Neuron (in vitro differentiated cells): Measurements from ENCODE around the gene CAMTA1.

Experiments used
- H2AFZ ChIP-seq: one replicate; pipeline ENCODE4 v1.6.1; 2013; ENCODE audit warnings: low read depth, mild to moderate bottlenecking, inconsistent platforms, low read length, moderate library complexity
- H3K27me3 ChIP-seq: one replicate; pipeline ENCODE4 v1.6.1; 2013; ENCODE audit warnings: low read length; ENCODE audit not compliant: insufficient read depth
- H3K36me3 ChIP-seq: one replicate; pipeline ENCODE4 v1.6.1; 2013; ENCODE audit warnings: low read length; ENCODE audit not compliant: insufficient read depth
- H3K4me1 ChIP-seq: one replicate; pipeline ENCODE4 v1.6.1; 2013; ENCODE audit warnings: low read length; ENCODE audit not compliant: insufficient read depth
- H3K4me3 ChIP-seq: 2 replicates; pipeline ENCODE4 v1.5.1; 2013; ENCODE audit warnings: mild to moderate bottlenecking, low read length, moderate library complexity
- H3K9me3 ChIP-seq: one replicate; pipeline ENCODE4 v1.6.1; 2013; ENCODE audit warnings: low read length

The CAMTA1 gene

GRCh38 chr1:7579016-7579415 lies 793.8 kb downstream of the CAMTA1 start:
- H3K27me3 ChIP-seq = no peaks in the 10 kb centered on the region
- no peaks in the 10 kb centered on the region for H3K9me3 ChIP-seq
- no peak overlapping the region for H3K4me3 ChIP-seq
- H3K4me1 ChIP-seq = no peaks in the 10 kb centered on the region
- no peaks in the 10 kb centered on the region for H3K36me3 ChIP-seq
- no peak overlapping the region for H2AFZ ChIP-seq

DNA sequence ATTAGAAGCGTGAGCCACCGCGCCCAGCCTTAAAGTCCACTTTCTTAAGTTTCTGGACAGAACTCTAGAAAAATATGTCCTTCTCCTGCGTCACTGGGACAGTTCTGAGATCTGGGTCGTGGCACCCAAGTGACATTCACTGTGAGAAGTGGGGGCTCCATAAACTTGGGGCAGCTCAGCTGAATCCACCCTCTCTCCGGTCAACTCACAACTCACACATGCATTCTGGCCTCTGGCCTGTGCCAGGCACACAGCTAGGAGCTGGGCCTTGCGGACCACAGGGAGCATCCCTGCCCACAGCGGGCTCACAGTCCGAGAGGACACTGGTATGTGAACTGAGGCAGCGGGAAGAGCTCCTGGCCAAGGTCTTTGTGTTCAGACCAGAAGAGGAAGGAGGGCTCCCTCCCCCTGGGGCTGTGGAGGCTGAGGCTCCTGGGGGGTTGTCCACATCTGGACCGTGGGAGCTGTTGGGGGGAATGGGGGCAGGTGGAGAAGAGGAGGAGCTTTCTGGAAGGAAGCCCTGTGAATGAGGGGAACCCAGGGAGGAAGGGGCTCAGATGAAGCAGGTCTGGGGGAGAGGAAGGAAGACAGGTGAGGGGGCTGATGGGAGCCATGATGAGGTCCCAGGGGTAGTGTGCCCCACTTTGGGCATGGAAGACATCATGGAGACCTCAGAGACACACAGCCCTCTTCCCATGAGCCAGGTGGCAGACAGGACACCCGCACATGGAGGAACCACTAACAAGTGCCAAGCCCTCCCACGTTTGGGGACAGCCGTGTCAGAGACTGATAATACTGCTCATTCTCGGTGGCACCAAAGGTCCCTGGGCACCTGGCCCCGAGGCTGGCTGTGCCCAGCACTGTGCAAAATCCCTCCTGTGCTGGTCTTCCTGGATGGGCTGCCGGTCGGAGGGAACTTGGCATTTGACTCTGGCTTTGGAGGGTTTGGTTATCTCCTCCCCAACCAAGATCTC lies 794.9 kb downstream of the CAMTA1 start:
- no peaks in the 10 kb centered on the region for H3K4me1 ChIP-seq
- no peaks in the 10 kb centered on the region for H3K9me3 ChIP-seq
- H3K4me3 ChIP-seq = no peak overlapping the region
- no peak overlapping the region for H2AFZ ChIP-seq
- no peaks in the 10 kb centered on the region for H3K27me3 ChIP-seq
- H3K36me3 ChIP-seq = no peaks in the 10 kb centered on the region

- Histone ChIP-seq H3K27me3 (peaks cover 3% of the 10 kb centered on the region), H3K4me3 (no peak overlapping the region), H2AFZ (no peak overlapping the region), H3K9me3 (no peaks in the 10 kb centered on the region), H3K36me3 (no peaks in the 10 kb centered on the region), H3K4me1 (no peaks in the 10 kb centered on the region)
Measured at GRCh38 chr1:7580923-7581753, 795.9 kb downstream of the CAMTA1 start.

GRCh38 chr1:7581754-7582459 lies 796.7 kb downstream of the CAMTA1 start:
- Histone ChIP-seq H2AFZ (no peak overlapping the region), H3K36me3 (no peaks in the 10 kb centered on the region), H3K4me1 (no peaks in the 10 kb centered on the region), H3K9me3 (no peaks in the 10 kb centered on the region), H3K27me3 (peaks cover 9% of the 10 kb centered on the region), H3K4me3 (no peak overlapping the region)

DNA sequence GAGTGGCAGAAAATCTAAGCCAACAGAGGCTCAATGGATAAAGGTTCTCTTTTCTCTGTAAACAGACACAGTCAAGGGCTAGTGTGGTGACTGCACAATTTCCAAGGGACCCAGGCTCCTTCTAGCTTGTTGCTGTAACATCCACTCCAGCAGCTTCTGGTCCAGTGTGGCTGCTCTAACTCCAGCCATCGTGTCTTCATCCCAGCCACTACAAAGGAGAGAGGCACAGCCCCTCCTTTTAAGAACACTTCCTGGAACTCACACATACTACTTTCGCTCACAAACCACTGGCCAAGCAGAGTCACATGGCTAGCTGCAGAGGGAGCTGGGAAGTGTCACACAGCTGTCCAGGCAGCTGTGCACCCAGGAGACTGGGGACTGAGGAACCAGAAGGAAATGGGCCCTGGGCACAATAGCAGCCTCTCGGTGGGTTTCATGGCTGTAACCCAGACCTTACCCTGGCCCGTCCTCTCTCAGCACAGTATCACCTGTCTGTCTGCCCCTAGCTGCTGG lies 797.3 kb downstream of the CAMTA1 start:
- peaks cover 11% of the 10 kb centered on the region for H3K27me3 ChIP-seq
- no peaks in the 10 kb centered on the region for H3K4me1 ChIP-seq
- no peak overlapping the region for H2AFZ ChIP-seq
- no peak overlapping the region for H3K4me3 ChIP-seq
- H3K9me3 ChIP-seq = no peaks in the 10 kb centered on the region
- H3K36me3 ChIP-seq = no peaks in the 10 kb centered on the region

DNA sequence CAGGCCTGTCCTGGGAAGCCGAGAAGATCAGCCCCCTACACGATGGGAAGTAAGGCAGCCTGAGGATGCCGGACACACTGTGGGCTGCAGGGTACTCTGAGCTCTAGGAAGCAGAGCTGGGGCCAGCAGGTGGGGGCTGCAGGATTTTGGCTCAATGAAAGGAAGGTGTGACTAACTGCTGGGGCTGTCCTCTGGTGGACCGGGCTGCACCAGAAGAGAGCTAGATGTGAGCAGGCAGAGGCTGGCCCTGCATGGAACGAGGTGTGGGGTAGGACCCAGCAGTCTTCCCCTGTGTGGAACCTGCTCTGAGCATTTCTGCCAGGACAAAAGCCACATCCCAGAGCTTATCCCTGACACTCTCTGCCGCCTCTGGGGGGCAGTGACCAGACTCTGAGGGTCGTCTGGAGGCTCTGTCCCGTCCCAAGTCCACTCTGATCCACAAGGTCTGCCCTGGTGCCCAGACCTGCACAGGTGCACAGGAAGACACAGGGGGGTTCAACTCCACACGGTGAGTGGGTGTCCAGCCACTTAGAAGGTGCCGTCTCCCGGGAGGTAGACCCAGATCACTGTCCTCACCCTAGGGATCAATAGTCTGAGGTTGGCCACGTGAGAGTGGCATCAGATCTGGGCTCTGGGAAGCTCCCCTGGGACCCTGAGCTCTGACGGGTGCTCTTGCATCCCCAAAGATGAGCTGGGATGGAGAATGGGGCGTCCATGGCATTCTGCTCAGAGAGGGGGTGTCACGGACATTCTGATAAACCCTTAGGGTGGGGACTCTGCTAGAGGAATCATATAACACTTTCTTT lies 798.2 kb downstream of the CAMTA1 start:
- H2AFZ ChIP-seq = no peak overlapping the region
- no peak overlapping the region for H3K4me3 ChIP-seq
- H3K4me1 ChIP-seq = no peaks in the 10 kb centered on the region
- peaks cover 20% of the 10 kb centered on the region for H3K27me3 ChIP-seq
- no peaks in the 10 kb centered on the region for H3K9me3 ChIP-seq
- no peaks in the 10 kb centered on the region for H3K36me3 ChIP-seq

GRCh38 chr1:7584157-7584556 lies 798.9 kb downstream of the CAMTA1 start:
- H3K4me3 ChIP-seq = no peak overlapping the region
- no peaks in the 10 kb centered on the region for H3K4me1 ChIP-seq
- peaks cover 27% of the 10 kb centered on the region for H3K27me3 ChIP-seq
- no peak overlapping the region for H2AFZ ChIP-seq
- no peaks in the 10 kb centered on the region for H3K9me3 ChIP-seq
- H3K36me3 ChIP-seq = no peaks in the 10 kb centered on the region

DNA sequence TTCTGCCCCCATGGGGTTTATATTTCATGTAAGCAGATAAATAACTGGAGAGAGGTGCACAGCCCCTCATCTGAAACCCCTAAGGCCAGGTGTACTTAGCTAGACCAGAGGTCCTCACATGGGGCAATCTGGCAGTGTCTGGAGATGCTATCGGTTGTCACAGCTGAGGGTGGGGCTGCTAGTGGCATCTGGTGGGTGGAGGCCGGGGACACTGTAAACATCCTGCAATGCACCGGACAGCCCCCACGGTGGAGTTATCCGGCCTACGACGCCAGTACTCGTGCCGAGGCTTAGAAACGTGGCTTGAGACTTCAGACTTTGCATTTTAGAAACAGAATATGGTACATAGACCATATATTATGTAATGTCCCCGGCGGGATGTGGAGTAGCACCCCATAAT lies 799.4 kb downstream of the CAMTA1 start:
- no peaks in the 10 kb centered on the region for H3K4me1 ChIP-seq
- peaks cover 31% of the 10 kb centered on the region for H3K27me3 ChIP-seq
- H2AFZ ChIP-seq = no peak overlapping the region
- no peak overlapping the region for H3K4me3 ChIP-seq
- no peaks in the 10 kb centered on the region for H3K36me3 ChIP-seq
- no peaks in the 10 kb centered on the region for H3K9me3 ChIP-seq

GRCh38 chr1:7585216-7585907 lies 800.1 kb downstream of the CAMTA1 start:
- Histone ChIP-seq H3K27me3 (peaks cover 38% of the 10 kb centered on the region), H3K4me1 (no peaks in the 10 kb centered on the region), H3K4me3 (no peak overlapping the region), H3K9me3 (no peaks in the 10 kb centered on the region), H2AFZ (no peak overlapping the region), H3K36me3 (no peaks in the 10 kb centered on the region)

DNA sequence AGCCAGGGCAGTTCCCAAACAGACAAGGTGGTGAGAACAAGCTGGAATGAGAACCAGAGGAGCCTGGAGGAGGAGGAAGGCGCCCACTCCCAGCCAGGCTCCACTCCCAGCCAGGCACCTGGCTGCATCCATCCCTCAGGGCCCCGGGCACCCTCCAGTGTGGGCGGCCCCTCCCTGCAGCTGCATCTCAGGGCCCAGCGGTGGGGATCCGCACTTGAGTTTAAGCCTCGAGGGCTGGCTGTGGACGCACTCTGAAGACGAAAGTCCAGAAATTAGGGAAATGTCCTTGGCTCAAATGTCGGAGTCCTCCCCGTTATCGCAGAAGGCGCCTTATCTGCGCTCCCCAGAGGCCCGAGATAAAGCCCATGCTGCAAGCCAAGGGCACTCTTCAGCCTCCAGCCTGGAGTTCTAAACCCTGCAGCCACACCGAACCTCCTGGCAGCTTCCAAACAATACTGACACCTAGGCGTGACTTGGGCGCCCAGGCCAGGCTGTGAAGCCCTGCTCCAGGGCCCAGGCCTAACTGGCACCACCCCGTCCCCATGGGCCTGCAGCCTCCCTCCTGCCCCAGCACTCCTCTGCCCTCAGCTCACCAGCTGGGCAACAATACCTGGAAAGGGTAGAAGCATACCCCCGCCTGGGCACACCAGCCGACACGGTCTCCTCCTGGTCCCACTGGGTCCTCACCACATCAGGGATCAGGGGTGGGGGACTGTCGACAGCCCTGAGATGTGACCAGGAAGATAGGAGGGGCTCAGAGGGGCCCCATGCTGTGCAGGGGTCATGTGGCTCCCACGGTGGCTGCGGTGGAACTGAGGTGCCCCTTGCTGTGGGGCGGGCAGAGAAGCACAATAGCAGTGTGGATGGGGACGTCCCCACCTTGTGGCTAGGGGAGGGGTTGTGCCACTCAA lies 801.0 kb downstream of the CAMTA1 start:
- no peak overlapping the region for H3K4me3 ChIP-seq
- no peaks in the 10 kb centered on the region for H3K9me3 ChIP-seq
- H3K27me3 ChIP-seq = peaks cover 40% of the 10 kb centered on the region
- H2AFZ ChIP-seq = no peak overlapping the region
- no peaks in the 10 kb centered on the region for H3K36me3 ChIP-seq
- H3K4me1 ChIP-seq = no peaks in the 10 kb centered on the region

- no peak overlapping the region for H2AFZ ChIP-seq
- peaks cover 45% of the 10 kb centered on the region for H3K27me3 ChIP-seq
- H3K36me3 ChIP-seq = no peaks in the 10 kb centered on the region
- H3K4me1 ChIP-seq = no peaks in the 10 kb centered on the region
- H3K4me3 ChIP-seq = no peak overlapping the region
- H3K9me3 ChIP-seq = no peaks in the 10 kb centered on the region
Measured at GRCh38 chr1:7587108-7587772, 802.0 kb downstream of the CAMTA1 start.
